Measurements from ENCODE around the gene NWD2. TPM values are rescaled to one million over a fixed set of nuclear protein-coding genes. Genes with fewer than 3 reads are reported as not detected.

The NWD2 gene
- polyA plus RNA-seq, 1 donor from 2014 or later: 0.06 TPM

DNA sequence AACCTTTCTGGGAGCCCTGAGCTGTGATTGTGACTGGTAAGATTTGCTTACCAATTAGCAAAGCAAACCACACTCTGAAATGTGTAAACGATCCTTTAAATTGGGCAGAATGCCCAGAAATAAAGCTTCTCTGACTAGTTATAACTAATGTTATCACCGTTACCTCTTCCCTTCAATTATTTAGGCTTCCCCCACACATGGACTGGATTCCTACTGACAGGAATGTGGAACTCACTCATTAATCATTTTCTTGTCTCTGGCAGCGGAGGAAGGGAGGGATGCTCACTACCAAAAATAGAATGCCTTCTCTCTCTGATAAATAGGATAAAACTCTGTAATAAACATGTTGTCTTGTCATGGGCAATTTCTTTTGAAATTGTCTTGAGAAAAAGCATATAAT lies 25.3 kb upstream of the NWD2 start:
- Histone ChIP-seq H3K9ac (ENCODE audit: low read length) (no peak overlapping the region), H4K20me1 (ENCODE audit: insufficient read depth) (no peaks in the 10 kb centered on the region), H3K4me3 (ENCODE audit: low read length) (no peak overlapping the region), H3K27ac (ENCODE audit: low read length) (no peak overlapping the region), H3K4me2 (ENCODE audit: low read length) (no peak overlapping the region), H3K9me3 (ENCODE audit: low read length) (no peaks in the 10 kb centered on the region), H3K36me3 (ENCODE audit: insufficient read depth, low read length) (no peaks in the 10 kb centered on the region), H3K9me2 (ENCODE audit: insufficient read depth, low read length) (no peaks in the 10 kb centered on the region), H3F3A (ENCODE audit: insufficient read depth, low read length, poor library complexity, severe bottlenecking) (no peaks in the 10 kb centered on the region), H3K79me2 (replicated peaks; ENCODE audit: insufficient read depth, low read length) (no peaks in the 10 kb centered on the region), H3K27me3 (ENCODE audit: insufficient read depth, low read depth, low read length) (no peaks in the 10 kb centered on the region), H2AFZ (ENCODE audit: low read depth, low read length) (no peak overlapping the region)
- TF ChIP-seq POLR2AphosphoS5 (IDR thresholded peaks at IDR 0.05) (no peak), TAF1 (IDR thresholded peaks at IDR 0.05; ENCODE audit: low read depth) (no peak), EP300 (conservative IDR thresholded peaks at IDR 0.05; ENCODE audit: poor library complexity, severe bottlenecking) (no peak), EZH2 (IDR thresholded peaks at IDR 0.05; ENCODE audit: borderline replicate concordance, insufficient read depth, low read length, poor library complexity, severe bottlenecking) (no peak), RAD21 (conservative IDR thresholded peaks at IDR 0.05) (no peak), SMC3 (conservative IDR thresholded peaks at IDR 0.05; ENCODE audit: poor library complexity) (no peak), MXI1 (conservative IDR thresholded peaks at IDR 0.05; ENCODE audit: poor library complexity, severe bottlenecking) (no peak)
- TF ChIP-seq, protein P1, sequence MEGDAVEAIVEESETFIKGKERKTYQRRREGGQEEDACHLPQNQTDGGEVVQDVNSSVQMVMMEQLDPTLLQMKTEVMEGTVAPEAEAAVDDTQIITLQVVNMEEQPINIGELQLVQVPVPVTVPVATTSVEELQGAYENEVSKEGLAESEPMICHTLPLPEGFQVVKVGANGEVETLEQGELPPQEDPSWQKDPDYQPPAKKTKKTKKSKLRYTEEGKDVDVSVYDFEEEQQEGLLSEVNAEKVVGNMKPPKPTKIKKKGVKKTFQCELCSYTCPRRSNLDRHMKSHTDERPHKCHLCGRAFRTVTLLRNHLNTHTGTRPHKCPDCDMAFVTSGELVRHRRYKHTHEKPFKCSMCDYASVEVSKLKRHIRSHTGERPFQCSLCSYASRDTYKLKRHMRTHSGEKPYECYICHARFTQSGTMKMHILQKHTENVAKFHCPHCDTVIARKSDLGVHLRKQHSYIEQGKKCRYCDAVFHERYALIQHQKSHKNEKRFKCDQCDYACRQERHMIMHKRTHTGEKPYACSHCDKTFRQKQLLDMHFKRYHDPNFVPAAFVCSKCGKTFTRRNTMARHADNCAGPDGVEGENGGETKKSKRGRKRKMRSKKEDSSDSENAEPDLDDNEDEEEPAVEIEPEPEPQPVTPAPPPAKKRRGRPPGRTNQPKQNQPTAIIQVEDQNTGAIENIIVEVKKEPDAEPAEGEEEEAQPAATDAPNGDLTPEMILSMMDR (IDR thresholded peaks at IDR 0.05; ENCODE audit: poor library complexity, severe bottlenecking): no peak
- TF ChIP-seq, protein P2, sequence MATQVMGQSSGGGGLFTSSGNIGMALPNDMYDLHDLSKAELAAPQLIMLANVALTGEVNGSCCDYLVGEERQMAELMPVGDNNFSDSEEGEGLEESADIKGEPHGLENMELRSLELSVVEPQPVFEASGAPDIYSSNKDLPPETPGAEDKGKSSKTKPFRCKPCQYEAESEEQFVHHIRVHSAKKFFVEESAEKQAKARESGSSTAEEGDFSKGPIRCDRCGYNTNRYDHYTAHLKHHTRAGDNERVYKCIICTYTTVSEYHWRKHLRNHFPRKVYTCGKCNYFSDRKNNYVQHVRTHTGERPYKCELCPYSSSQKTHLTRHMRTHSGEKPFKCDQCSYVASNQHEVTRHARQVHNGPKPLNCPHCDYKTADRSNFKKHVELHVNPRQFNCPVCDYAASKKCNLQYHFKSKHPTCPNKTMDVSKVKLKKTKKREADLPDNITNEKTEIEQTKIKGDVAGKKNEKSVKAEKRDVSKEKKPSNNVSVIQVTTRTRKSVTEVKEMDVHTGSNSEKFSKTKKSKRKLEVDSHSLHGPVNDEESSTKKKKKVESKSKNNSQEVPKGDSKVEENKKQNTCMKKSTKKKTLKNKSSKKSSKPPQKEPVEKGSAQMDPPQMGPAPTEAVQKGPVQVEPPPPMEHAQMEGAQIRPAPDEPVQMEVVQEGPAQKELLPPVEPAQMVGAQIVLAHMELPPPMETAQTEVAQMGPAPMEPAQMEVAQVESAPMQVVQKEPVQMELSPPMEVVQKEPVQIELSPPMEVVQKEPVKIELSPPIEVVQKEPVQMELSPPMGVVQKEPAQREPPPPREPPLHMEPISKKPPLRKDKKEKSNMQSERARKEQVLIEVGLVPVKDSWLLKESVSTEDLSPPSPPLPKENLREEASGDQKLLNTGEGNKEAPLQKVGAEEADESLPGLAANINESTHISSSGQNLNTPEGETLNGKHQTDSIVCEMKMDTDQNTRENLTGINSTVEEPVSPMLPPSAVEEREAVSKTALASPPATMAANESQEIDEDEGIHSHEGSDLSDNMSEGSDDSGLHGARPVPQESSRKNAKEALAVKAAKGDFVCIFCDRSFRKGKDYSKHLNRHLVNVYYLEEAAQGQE (IDR thresholded peaks at IDR 0.05; ENCODE audit: borderline replicate concordance): no peak

DNA sequence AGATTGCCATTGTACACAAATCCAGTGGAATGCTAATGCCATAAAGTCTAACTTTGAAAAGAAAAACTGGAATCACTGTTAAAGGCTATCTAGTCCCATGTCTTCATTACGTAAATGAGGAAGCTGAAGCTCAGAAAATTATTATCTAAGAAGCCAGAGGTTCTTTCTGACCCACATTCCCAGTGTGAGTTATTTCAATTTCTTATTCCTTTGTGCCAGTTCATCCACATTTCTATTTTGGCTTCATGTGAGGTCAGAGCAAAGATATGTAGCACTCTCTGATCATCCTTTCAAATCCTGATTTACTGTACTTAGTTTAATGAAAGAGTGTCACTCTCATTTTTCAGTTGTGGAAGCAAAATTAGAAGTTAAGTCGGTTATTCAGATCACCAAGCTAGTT lies 24.6 kb upstream of the NWD2 start:
- no peaks in the 10 kb centered on the region for H3K9me3 ChIP-seq (ENCODE audit: low read length)
- no peaks in the 10 kb centered on the region for H4K20me1 ChIP-seq (ENCODE audit: insufficient read depth)
- no peaks in the 10 kb centered on the region for H3K36me3 ChIP-seq (ENCODE audit: insufficient read depth, low read length)
- H3K9ac ChIP-seq (ENCODE audit: low read length): no peak overlapping the region
- no peaks in the 10 kb centered on the region for H3K27me3 ChIP-seq (ENCODE audit: insufficient read depth, low read depth, low read length)
- H3K9me2 ChIP-seq (ENCODE audit: insufficient read depth, low read length): no peaks in the 10 kb centered on the region
- H3K27ac ChIP-seq (ENCODE audit: low read length): no peak overlapping the region
- no peak for TF ChIP-seq EZH2 (IDR thresholded peaks at IDR 0.05; ENCODE audit: borderline replicate concordance, insufficient read depth, low read length, poor library complexity, severe bottlenecking)
- no peak for TF ChIP-seq RAD21 (conservative IDR thresholded peaks at IDR 0.05)
- no peak for TF ChIP-seq POLR2AphosphoS5 (IDR thresholded peaks at IDR 0.05)
- TF ChIP-seq SMC3 (conservative IDR thresholded peaks at IDR 0.05; ENCODE audit: poor library complexity): no peak
- TF ChIP-seq TAF1 (IDR thresholded peaks at IDR 0.05; ENCODE audit: low read depth): no peak
- no peak for TF ChIP-seq MXI1 (conservative IDR thresholded peaks at IDR 0.05; ENCODE audit: poor library complexity, severe bottlenecking)
- TF ChIP-seq, protein P1 (IDR thresholded peaks at IDR 0.05; ENCODE audit: poor library complexity, severe bottlenecking): no peak
- TF ChIP-seq EP300 (conservative IDR thresholded peaks at IDR 0.05; ENCODE audit: poor library complexity, severe bottlenecking): no peak
- TF ChIP-seq, protein P2 (IDR thresholded peaks at IDR 0.05; ENCODE audit: borderline replicate concordance): no peak
- no peak overlapping the region for H3K4me3 ChIP-seq (ENCODE audit: low read length)
- H3K79me2 ChIP-seq (replicated peaks; ENCODE audit: insufficient read depth, low read length): no peaks in the 10 kb centered on the region
- H2AFZ ChIP-seq (ENCODE audit: low read depth, low read length): no peak overlapping the region
- no peaks in the 10 kb centered on the region for H3F3A ChIP-seq (ENCODE audit: insufficient read depth, low read length, poor library complexity, severe bottlenecking)
- no peak overlapping the region for H3K4me2 ChIP-seq (ENCODE audit: low read length)
